Bronchial epithelial cell (primary cell): ENCODE data around the gene TBC1D10A. TPM values are rescaled to one million over a fixed set of nuclear protein-coding genes. Genes with fewer than 3 reads are reported as not detected.
"Not testable (repeated sequence)": the region's sequence is repeated elsewhere in the genome, so short reads cannot be mapped to it uniquely, and the experiment has no call there.

Experiments used
- DNase-seq: peaks from one replicate; pipeline ENCODE4 v3.0.0-alpha.2; 2010; ENCODE audit warnings: low read depth
- FAIRE-seq: peaks from 2 replicates; lab custom pipeline; 2011; peaks lifted over from hg19 to GRCh38; lab: Jason Lieb, UNC
- H3K27me3 ChIP-seq: 2 replicates; pipeline ENCODE4 v1.5.1; 2011; ENCODE audit warnings: low read length; ENCODE audit not compliant: control insufficient read depth, insufficient read depth
- H3K36me3 ChIP-seq: 2 replicates; pipeline ENCODE4 v1.5.1; 2011; ENCODE audit warnings: low read length; ENCODE audit not compliant: control insufficient read depth, insufficient read depth
- H3K4me3 ChIP-seq: 2 replicates; pipeline ENCODE4 v1.5.1; 2011; ENCODE audit warnings: mild to moderate bottlenecking, low read depth, low read length, control low read depth
- CTCF ChIP-seq: IDR thresholded peaks from 2 replicates; pipeline ENCODE4 v1.5.1; 2011; ENCODE audit warnings: mild to moderate bottlenecking, moderate library complexity, low read length, control low read depth, inconsistent platforms; ENCODE audit not compliant: insufficient read depth, severe bottlenecking
- total RNA-seq: library from RNA; depleted of rRNA; stranded (reverse); fragments of >200 nt; gene quantifications from 2 replicates; pipeline ENCODE4 v1.2.1, GENCODE V29; 2014

TBC1D10A gene
- total RNA-seq, 1 donor from 2014 or later, result 6.6 TPM

- Histone ChIP-seq H3K4me3 (no peak overlapping the region), H3K27me3 (no peaks in the 10 kb centered on the region), H3K36me3 (peaks cover 53% of the 10 kb centered on the region)
- DNase-seq, result no peak
- peak; percentile 70 for FAIRE-seq
- no peak for TF ChIP-seq CTCF
Measured at GRCh38 chr22:30344447-30345200, 17.9 kb upstream of the TBC1D10A start.

DNA sequence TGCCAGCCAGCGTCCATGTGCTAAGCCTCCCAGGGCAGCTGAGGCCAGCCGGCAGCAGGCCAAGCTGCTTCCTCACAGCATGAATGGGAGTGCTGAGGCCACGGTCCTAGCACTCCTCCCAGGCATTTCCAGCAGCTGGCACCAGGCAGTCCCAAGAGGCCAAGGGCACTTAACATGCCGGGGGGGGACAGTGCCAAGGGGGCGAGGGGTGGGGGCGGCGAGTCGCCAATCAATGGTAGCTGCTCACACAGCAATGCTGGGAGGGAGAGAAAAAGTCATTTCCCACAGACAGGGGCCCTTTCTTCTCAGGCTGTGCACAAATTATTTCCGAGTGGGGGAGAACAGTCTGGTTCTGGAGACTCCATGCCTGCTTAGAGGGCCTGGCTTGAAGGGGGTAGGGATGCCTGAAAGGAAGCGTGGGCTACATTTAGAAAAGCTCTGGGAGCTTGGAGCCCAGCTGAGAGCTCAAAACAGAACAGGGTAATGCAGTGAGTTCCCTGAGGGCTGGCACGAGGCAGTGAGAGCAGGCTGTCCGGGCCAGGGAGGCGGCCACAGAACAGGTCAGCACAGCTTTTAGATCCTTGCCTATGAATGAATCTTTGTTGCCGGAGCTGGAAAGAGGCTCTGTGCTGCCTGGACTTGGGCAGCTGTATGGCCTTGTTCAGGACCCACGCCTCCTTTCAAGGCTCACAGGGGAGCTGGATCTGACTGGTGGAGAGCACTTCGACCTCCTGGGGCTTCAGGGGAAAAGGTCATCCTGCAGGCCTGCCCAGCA is 14.4 kb upstream of the TBC1D10A start:
- TF ChIP-seq CTCF, result no peak
- no peak overlapping the region for H3K4me3 ChIP-seq
- DNase-seq, result no peak
- H3K36me3 ChIP-seq, result peaks cover 63% of the 10 kb centered on the region
- FAIRE-seq, result no peak
- no peaks in the 10 kb centered on the region for H3K27me3 ChIP-seq

GRCh38 chr22:30338802-30339201 is 12.1 kb upstream of the TBC1D10A start:
- H3K4me3 ChIP-seq, result no peak overlapping the region
- no peaks in the 10 kb centered on the region for H3K27me3 ChIP-seq
- FAIRE-seq (no peak), DNase-seq (no peak)
- H3K36me3 ChIP-seq, result peaks cover 57% of the 10 kb centered on the region
- no peak for TF ChIP-seq CTCF

DNA sequence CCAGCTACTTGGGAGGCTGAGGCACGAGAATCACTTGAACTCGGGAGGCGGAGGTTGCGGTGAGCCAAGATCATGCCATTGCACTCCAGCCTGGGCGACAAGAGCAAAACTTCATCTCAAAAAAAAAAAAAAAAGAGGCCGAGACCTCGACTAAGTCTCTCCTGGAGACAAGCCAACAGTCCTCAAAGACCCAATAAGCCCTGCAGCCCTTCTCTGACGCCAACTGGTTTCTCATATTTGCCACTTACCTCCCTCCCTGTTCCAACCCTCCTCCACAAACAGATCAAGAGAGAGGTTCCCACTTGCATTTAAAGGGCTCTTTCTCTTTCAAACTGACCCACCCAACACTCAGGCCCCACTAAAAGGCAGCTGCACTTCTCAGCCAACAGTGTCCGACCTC is 11.6 kb upstream of the TBC1D10A start:
- not testable (repeated sequence) for DNase-seq

DNA sequence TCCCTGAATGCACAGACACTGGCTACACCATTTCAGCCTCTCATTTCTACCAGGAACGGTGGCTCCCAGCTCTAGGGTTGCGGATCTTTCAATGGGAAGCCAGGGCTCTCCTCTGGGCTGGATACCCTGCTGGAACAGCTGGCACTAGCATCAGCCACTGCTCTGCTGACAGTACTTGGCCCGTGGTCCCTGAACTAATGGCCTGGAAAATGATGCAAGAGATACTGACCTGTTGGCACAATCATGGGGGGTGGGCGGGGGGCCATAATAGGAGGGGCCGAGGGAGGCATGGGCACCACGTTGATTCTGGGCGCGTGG is 10.7 kb upstream of the TBC1D10A start:
- H3K27me3 ChIP-seq, result no peaks in the 10 kb centered on the region
- FAIRE-seq, result no peak
- no peak for TF ChIP-seq CTCF
- no peak for DNase-seq
- H3K36me3 ChIP-seq, result peaks cover 55% of the 10 kb centered on the region
- no peak overlapping the region for H3K4me3 ChIP-seq

More for the DNA sequence above, 11.6 kb upstream of the TBC1D10A start:
- H3K36me3 ChIP-seq, result peaks cover 57% of the 10 kb centered on the region
- FAIRE-seq, H3K27me3 ChIP-seq, H3K4me3 ChIP-seq: not testable (repeated sequence)

- H3K27me3 ChIP-seq, result no peaks in the 10 kb centered on the region
- H3K4me3 ChIP-seq, result no peak overlapping the region
- no peak for FAIRE-seq
- no peak for DNase-seq
- H3K36me3 ChIP-seq, result peaks cover 51% of the 10 kb centered on the region
- no peak for TF ChIP-seq CTCF
Measured at GRCh38 chr22:30336752-30337460, 10.2 kb upstream of the TBC1D10A start.
